Smooth muscle cell (in vitro differentiated cells): ENCODE measurements around the gene AUP1. TPM values are rescaled to one million over a fixed set of nuclear protein-coding genes. Genes with fewer than 3 reads are reported as not detected.
A peak's percentile ranks its signal among the peaks of the same experiment; 100 is the strongest.

ENCODE experiments used
- DNase-seq: peaks from one replicate; lab custom pipeline; 2025; ENCODE audit not compliant: unreplicated experiment; lab: John Stamatoyannopoulos, UW
- H2AFZ ChIP-seq: fragments of 200-600 bp; sonication (generic); 2 replicates; pipeline ENCODE4 v1.6.0; 2016; ENCODE audit warnings: antibody characterized with exemption, low read depth, mild to moderate bottlenecking
- H3F3A ChIP-seq: fragments of 200-600 bp; sonication (generic); 2 replicates; pipeline ENCODE4 v1.6.0; 2017; ENCODE audit warnings: antibody characterized with exemption, low read depth
- H3K27ac ChIP-seq: fragments of 200-600 bp; sonication (generic); 2 replicates; pipeline ENCODE4 v1.5.1; 2016; ENCODE audit warnings: low read depth, mild to moderate bottlenecking
- H3K27me3 ChIP-seq: fragments of 200-600 bp; sonication (generic); 2 replicates; pipeline ENCODE4 v1.6.1; 2016; ENCODE audit warnings: low read depth, mild to moderate bottlenecking
- H3K36me3 ChIP-seq: fragments of 200-600 bp; sonication (generic); 2 replicates; pipeline ENCODE4 v1.5.1; 2016; ENCODE audit warnings: low read depth
- H3K4me1 ChIP-seq: fragments of 200-600 bp; sonication (generic); 2 replicates; pipeline ENCODE4 v1.5.1; 2016; ENCODE audit warnings: low read depth
- H3K4me2 ChIP-seq: fragments of 200-600 bp; sonication (generic); 2 replicates; pipeline ENCODE4 v1.6.0; 2016; ENCODE audit warnings: mild to moderate bottlenecking
- H3K4me3 ChIP-seq: fragments of 200-600 bp; sonication (generic); 2 replicates; pipeline ENCODE4 v1.5.1; 2016; ENCODE audit warnings: mild to moderate bottlenecking
- H3K79me2 ChIP-seq: fragments of 200-600 bp; sonication (generic); 2 replicates; pipeline ENCODE4 v1.6.0; 2016; ENCODE audit warnings: low read depth, mild to moderate bottlenecking
- H3K9ac ChIP-seq: fragments of 200-600 bp; sonication (generic); 2 replicates; pipeline ENCODE4 v1.6.0; 2016; ENCODE audit warnings: low read depth
- H3K9me3 ChIP-seq: fragments of 200-600 bp; sonication (generic); replicated peaks from 2 replicates; pipeline ENCODE4 v1.5.1; 2016; ENCODE audit warnings: low read depth
- H4K20me1 ChIP-seq: fragments of 200-600 bp; sonication (generic); 2 replicates; pipeline ENCODE4 v1.6.0; 2016; ENCODE audit warnings: low read depth
- WGBS: methylation state at CpG from one replicate; pipeline ENCODE4 v1.1.7; 2016; ENCODE audit warnings: low lambda C conversion rate; 5-methylcytosine and 5-hydroxymethylcytosine counted together
- polyA plus RNA-seq: library from polyadenylated mRNA; unstranded; fragments of >200 nt; fragmentation: Nextera tagmentation; extraction: Ambion mirVana; gene quantifications from 2 replicates; pipeline ENCODE4 v1.2.1, GENCODE V29; 2016
- total RNA-seq: library from RNA; depleted of rRNA; stranded (reverse); fragments of >200 nt; gene quantifications from 2 replicates; pipeline ENCODE4 v1.2.3, GENCODE V29; 2014
- TF ChIP-seq, protein P1 (sequence below): fragments of 200-600 bp; sonication (generic); IDR thresholded peaks from 2 replicates; pipeline ENCODE4 v1.5.1; 2017; ENCODE audit warnings: borderline replicate concordance, mild to moderate bottlenecking, antibody characterized with exemption; ENCODE audit not compliant: insufficient read depth, poor library complexity, severe bottlenecking

AUP1 gene
- total and polyA plus RNA-seq, 2 experiments from 2014 or later, result 104 to 138 TPM

DNA sequence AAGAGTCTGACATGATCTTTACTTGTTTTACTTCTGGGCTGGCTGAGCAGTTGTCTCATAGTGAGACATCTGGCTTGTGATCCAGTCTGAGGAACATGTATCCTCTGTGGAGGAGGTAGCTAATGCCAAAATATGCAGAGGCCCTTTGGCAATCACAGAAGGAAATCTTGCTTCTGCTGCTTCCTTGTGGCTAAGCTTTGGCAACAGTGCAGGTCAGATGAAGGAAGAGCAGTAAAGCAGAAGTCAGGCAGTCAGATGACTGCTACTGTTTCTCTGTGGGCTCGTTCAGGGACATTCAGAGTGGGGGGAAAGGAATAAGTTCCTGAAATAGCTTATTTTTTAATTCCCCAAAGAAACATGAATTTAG is 47.3 kb upstream of the AUP1 start:
- no peak overlapping the region for H2AFZ ChIP-seq
- H4K20me1 ChIP-seq, result no peaks in the 10 kb centered on the region
- TF ChIP-seq, protein P1, sequence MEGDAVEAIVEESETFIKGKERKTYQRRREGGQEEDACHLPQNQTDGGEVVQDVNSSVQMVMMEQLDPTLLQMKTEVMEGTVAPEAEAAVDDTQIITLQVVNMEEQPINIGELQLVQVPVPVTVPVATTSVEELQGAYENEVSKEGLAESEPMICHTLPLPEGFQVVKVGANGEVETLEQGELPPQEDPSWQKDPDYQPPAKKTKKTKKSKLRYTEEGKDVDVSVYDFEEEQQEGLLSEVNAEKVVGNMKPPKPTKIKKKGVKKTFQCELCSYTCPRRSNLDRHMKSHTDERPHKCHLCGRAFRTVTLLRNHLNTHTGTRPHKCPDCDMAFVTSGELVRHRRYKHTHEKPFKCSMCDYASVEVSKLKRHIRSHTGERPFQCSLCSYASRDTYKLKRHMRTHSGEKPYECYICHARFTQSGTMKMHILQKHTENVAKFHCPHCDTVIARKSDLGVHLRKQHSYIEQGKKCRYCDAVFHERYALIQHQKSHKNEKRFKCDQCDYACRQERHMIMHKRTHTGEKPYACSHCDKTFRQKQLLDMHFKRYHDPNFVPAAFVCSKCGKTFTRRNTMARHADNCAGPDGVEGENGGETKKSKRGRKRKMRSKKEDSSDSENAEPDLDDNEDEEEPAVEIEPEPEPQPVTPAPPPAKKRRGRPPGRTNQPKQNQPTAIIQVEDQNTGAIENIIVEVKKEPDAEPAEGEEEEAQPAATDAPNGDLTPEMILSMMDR, result no peak
- no peaks in the 10 kb centered on the region for H3K79me2 ChIP-seq
- peaks cover 41% of the 10 kb centered on the region for H3F3A ChIP-seq
- 29% methylated on average over 1 of the region's 1 CpG for WGBS
- H3K4me1 ChIP-seq, result peaks cover 7% of the 10 kb centered on the region
- H3K9me3 ChIP-seq, result no peaks in the 10 kb centered on the region
- H3K4me2 ChIP-seq, result peak overlapping the region; percentile 16
- H3K9ac ChIP-seq, result no peak overlapping the region
- H3K27me3 ChIP-seq, result no peaks in the 10 kb centered on the region
- no peak overlapping the region for H3K4me3 ChIP-seq
- H3K27ac ChIP-seq, result peak overlapping the region; percentile 76
- H3K36me3 ChIP-seq, result no peaks in the 10 kb centered on the region
- DNase-seq, result no peak

DNA sequence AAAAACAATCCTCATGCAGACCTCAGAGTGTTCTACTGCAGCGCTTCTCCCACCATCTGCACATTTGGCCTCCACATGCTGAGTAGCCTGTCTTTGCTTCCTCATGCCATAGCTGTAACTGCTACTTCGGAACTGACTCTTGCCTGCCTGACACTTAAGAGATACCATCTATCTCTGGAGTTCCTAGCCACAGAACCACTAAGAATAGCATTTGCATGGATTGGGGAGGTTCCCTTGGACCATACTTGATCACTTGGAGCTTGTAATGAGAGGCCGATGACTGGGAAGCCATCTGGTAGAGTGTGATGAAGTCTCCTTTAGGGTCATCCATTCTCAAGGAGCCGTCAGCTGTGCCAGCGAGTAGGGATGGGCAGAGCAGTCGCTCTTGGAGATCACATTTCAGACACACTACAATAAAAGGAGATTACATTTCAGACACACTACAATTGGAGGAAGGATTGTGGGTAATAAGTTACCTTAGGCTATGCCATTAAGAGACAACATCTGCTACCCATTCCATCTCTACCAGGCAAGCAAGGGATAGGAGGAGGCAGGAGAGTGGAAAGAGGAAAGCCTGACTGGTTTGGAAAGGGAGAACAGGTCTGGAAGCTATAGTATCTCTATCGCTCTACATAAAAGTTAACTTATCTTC is 46.8 kb upstream of the AUP1 start:
- no peaks in the 10 kb centered on the region for H4K20me1 ChIP-seq
- H2AFZ ChIP-seq, result no peak overlapping the region
- peaks cover 7% of the 10 kb centered on the region for H3K4me1 ChIP-seq
- no peaks in the 10 kb centered on the region for H3K79me2 ChIP-seq
- TF ChIP-seq, protein P1, result no peak
- no peaks in the 10 kb centered on the region for H3K36me3 ChIP-seq
- H3K27me3 ChIP-seq, result no peaks in the 10 kb centered on the region
- no peaks in the 10 kb centered on the region for H3K9me3 ChIP-seq
- no peak for DNase-seq
- H3K4me3 ChIP-seq, result no peak overlapping the region
- H3F3A ChIP-seq, result peaks cover 36% of the 10 kb centered on the region
- WGBS, result 55% methylated on average over 7 of the region's 7 CpGs
- peak overlapping the region; percentile 76 for H3K27ac ChIP-seq
- no peak overlapping the region for H3K9ac ChIP-seq
- peak overlapping the region; percentile 16 for H3K4me2 ChIP-seq

DNA sequence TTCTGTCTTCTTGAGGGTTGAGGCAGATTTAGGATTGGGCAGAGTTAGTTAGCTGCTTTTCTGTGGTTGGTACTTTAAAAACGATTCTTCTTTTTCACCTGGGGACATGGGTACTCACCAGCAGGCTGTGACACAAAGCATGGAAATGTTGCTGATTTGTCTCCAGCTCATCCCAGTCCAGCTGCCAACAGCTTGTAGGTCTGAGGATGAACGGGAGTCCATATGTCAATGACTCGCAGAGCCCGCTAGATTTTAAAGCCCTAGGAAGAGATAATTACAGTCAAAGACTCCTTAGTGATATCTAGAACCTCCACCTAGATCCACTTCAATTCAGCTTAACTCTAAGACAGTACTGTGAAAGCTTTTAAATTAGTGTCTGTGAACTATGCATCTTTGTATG is 45.8 kb upstream of the AUP1 start:
- H2AFZ ChIP-seq, result no peak overlapping the region
- H4K20me1 ChIP-seq, result no peaks in the 10 kb centered on the region
- H3K36me3 ChIP-seq, result no peaks in the 10 kb centered on the region
- peaks cover 28% of the 10 kb centered on the region for H3F3A ChIP-seq
- no peaks in the 10 kb centered on the region for H3K9me3 ChIP-seq
- H3K4me2 ChIP-seq, result no peak overlapping the region
- TF ChIP-seq, protein P1, result no peak
- H3K9ac ChIP-seq, result no peak overlapping the region
- no peaks in the 10 kb centered on the region for H3K79me2 ChIP-seq
- DNase-seq, result no peak
- 65% methylated on average over 4 of the region's 4 CpGs for WGBS
- no peak overlapping the region for H3K4me3 ChIP-seq
- H3K27me3 ChIP-seq, result no peaks in the 10 kb centered on the region
- peaks cover 7% of the 10 kb centered on the region for H3K4me1 ChIP-seq
- no peak overlapping the region for H3K27ac ChIP-seq
